Measurements from ENCODE around the gene PAGE5.

Gene PAGE5

GRCh38 chrX:55220119-55220794 is at the start of gene PAGE5:
PAGE5 (plus strand) TSS chrX:55220346; CDS start chrX:55221383, 1,037 bp downstream.
- no peak for DNase-seq

GRCh38 chrX:55187281-55187680 is 32.9 kb upstream of the PAGE5 start:
- DNase-seq = no peak

- DNase-seq = no peak
Measured at GRCh38 chrX:55196688-55197087, 23.5 kb upstream of the PAGE5 start.

- no peak for DNase-seq
Measured at GRCh38 chrX:55201930-55202579, 18.1 kb upstream of the PAGE5 start.

- DNase-seq = no peak
Measured at GRCh38 chrX:55206162-55206941, 13.8 kb upstream of the PAGE5 start.

- no peak for DNase-seq
Measured at GRCh38 chrX:55210931-55211677, 9.0 kb upstream of the PAGE5 start.

- DNase-seq = no peak
Measured at GRCh38 chrX:55213381-55213780, 6.8 kb upstream of the PAGE5 start.

GRCh38 chrX:55240788-55241340 is 20.7 kb downstream of the PAGE5 start:
- DNase-seq = no peak

GRCh38 chrX:55253528-55253927 is 33.4 kb downstream of the PAGE5 start:
- no peak for DNase-seq

- no peak for DNase-seq
Measured at GRCh38 chrX:55260806-55261205, 40.7 kb downstream of the PAGE5 start.

- no peak for DNase-seq
Measured at GRCh38 chrX:55264816-55265215, 44.7 kb downstream of the PAGE5 start, which contains the start of gene PAGE3. PAGE3 (minus strand) TSS chrX:55264916; CDS start chrX:55263903, 1,013 bp downstream.

Measured in activated CD8-positive, alpha-beta memory T cell treated with anti-CD3 and anti-CD28 coated beads, Interleukin-2, amount 50 U/mL, for 4 hours (primary cell).